ENCODE data around the gene PDE2A.

DNA sequence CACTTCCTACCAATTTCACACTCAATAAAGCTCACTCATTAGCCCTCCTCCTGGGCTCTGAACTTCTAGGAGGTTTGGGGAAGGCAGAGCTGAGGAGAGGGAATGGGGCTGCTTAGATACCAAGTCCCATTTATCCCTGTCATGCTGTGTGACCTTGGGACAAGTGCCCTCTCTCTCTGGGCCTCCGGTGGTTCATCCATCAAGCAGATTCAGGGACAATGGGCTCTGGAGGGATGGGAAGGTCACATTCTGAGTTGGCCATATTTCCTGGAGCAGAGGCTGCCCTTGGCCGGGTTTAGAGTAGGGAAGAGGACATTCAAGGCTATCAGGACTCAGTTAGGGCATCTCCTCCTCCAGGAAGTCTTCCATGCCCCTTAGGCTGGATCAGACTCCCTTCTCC is 66.7 kb downstream of the PDE2A start:
- TF ChIP-seq SP1 (CRISPR knock-in tag; conservative IDR thresholded peaks at IDR 0.05) = no peak
- TF ChIP-seq, protein P1, sequence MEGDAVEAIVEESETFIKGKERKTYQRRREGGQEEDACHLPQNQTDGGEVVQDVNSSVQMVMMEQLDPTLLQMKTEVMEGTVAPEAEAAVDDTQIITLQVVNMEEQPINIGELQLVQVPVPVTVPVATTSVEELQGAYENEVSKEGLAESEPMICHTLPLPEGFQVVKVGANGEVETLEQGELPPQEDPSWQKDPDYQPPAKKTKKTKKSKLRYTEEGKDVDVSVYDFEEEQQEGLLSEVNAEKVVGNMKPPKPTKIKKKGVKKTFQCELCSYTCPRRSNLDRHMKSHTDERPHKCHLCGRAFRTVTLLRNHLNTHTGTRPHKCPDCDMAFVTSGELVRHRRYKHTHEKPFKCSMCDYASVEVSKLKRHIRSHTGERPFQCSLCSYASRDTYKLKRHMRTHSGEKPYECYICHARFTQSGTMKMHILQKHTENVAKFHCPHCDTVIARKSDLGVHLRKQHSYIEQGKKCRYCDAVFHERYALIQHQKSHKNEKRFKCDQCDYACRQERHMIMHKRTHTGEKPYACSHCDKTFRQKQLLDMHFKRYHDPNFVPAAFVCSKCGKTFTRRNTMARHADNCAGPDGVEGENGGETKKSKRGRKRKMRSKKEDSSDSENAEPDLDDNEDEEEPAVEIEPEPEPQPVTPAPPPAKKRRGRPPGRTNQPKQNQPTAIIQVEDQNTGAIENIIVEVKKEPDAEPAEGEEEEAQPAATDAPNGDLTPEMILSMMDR (IDR thresholded peaks at IDR 0.05) = no peak
- TF ChIP-seq GABPB1 (CRISPR knock-in tag; IDR thresholded peaks at IDR 0.05) = no peak
- no peak for TF ChIP-seq NFYB (CRISPR knock-in tag; conservative IDR thresholded peaks at IDR 0.05; ENCODE audit: low read depth)
- TF ChIP-seq, protein P2, sequence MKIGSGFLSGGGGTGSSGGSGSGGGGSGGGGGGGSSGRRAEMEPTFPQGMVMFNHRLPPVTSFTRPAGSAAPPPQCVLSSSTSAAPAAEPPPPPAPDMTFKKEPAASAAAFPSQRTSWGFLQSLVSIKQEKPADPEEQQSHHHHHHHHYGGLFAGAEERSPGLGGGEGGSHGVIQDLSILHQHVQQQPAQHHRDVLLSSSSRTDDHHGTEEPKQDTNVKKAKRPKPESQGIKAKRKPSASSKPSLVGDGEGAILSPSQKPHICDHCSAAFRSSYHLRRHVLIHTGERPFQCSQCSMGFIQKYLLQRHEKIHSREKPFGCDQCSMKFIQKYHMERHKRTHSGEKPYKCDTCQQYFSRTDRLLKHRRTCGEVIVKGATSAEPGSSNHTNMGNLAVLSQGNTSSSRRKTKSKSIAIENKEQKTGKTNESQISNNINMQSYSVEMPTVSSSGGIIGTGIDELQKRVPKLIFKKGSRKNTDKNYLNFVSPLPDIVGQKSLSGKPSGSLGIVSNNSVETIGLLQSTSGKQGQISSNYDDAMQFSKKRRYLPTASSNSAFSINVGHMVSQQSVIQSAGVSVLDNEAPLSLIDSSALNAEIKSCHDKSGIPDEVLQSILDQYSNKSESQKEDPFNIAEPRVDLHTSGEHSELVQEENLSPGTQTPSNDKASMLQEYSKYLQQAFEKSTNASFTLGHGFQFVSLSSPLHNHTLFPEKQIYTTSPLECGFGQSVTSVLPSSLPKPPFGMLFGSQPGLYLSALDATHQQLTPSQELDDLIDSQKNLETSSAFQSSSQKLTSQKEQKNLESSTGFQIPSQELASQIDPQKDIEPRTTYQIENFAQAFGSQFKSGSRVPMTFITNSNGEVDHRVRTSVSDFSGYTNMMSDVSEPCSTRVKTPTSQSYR (CRISPR knock-in tag; IDR thresholded peaks at IDR 0.05) = no peak
- no peak for TF ChIP-seq ZNF232 (CRISPR knock-in tag; IDR thresholded peaks at IDR 0.05)
- TF ChIP-seq TCF7 (CRISPR knock-in tag; IDR thresholded peaks at IDR 0.05; ENCODE audit: low read depth) = no peak
- no peak for TF ChIP-seq KAT7 (CRISPR knock-in tag; IDR thresholded peaks at IDR 0.05; ENCODE audit: borderline replicate concordance)
- TF ChIP-seq FOXJ3 (CRISPR knock-in tag; IDR thresholded peaks at IDR 0.05; ENCODE audit: borderline replicate concordance) = no peak
- TF ChIP-seq, protein P3, sequence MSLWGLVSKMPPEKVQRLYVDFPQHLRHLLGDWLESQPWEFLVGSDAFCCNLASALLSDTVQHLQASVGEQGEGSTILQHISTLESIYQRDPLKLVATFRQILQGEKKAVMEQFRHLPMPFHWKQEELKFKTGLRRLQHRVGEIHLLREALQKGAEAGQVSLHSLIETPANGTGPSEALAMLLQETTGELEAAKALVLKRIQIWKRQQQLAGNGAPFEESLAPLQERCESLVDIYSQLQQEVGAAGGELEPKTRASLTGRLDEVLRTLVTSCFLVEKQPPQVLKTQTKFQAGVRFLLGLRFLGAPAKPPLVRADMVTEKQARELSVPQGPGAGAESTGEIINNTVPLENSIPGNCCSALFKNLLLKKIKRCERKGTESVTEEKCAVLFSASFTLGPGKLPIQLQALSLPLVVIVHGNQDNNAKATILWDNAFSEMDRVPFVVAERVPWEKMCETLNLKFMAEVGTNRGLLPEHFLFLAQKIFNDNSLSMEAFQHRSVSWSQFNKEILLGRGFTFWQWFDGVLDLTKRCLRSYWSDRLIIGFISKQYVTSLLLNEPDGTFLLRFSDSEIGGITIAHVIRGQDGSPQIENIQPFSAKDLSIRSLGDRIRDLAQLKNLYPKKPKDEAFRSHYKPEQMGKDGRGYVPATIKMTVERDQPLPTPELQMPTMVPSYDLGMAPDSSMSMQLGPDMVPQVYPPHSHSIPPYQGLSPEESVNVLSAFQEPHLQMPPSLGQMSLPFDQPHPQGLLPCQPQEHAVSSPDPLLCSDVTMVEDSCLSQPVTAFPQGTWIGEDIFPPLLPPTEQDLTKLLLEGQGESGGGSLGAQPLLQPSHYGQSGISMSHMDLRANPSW (CRISPR knock-in tag; conservative IDR thresholded peaks at IDR 0.05; ENCODE audit: low read depth) = no peak
- TF ChIP-seq, protein P4, sequence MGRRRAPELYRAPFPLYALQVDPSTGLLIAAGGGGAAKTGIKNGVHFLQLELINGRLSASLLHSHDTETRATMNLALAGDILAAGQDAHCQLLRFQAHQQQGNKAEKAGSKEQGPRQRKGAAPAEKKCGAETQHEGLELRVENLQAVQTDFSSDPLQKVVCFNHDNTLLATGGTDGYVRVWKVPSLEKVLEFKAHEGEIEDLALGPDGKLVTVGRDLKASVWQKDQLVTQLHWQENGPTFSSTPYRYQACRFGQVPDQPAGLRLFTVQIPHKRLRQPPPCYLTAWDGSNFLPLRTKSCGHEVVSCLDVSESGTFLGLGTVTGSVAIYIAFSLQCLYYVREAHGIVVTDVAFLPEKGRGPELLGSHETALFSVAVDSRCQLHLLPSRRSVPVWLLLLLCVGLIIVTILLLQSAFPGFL (CRISPR knock-in tag; IDR thresholded peaks at IDR 0.05; ENCODE audit: borderline replicate concordance) = no peak
- TF ChIP-seq, protein P5, sequence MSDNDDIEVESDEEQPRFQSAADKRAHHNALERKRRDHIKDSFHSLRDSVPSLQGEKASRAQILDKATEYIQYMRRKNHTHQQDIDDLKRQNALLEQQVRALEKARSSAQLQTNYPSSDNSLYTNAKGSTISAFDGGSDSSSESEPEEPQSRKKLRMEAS (CRISPR knock-in tag; IDR thresholded peaks at IDR 0.05) = no peak
- no peak for TF ChIP-seq JAZF1 (CRISPR knock-in tag; IDR thresholded peaks at IDR 0.05)
- TF ChIP-seq ZNF423 (CRISPR knock-in tag; IDR thresholded peaks at IDR 0.05) = no peak

All from WTC11 (cell line).